22Rv1 (cell line): ENCODE measurements around the gene HOXC10.

Experiments
- ZFX ChIP-seq: fragments of 450-650 bp; IDR thresholded peaks from 2 replicates; pipeline ENCODE4 v1.6.1; 2017; ENCODE audit warnings: antibody characterized with exemption, borderline replicate concordance
- TF ChIP-seq, protein P1 (sequence below): fragments of 450-650 bp; IDR thresholded peaks from 2 replicates; pipeline ENCODE4 v1.5.1; 2017; ENCODE audit warnings: mild to moderate bottlenecking

DNA sequence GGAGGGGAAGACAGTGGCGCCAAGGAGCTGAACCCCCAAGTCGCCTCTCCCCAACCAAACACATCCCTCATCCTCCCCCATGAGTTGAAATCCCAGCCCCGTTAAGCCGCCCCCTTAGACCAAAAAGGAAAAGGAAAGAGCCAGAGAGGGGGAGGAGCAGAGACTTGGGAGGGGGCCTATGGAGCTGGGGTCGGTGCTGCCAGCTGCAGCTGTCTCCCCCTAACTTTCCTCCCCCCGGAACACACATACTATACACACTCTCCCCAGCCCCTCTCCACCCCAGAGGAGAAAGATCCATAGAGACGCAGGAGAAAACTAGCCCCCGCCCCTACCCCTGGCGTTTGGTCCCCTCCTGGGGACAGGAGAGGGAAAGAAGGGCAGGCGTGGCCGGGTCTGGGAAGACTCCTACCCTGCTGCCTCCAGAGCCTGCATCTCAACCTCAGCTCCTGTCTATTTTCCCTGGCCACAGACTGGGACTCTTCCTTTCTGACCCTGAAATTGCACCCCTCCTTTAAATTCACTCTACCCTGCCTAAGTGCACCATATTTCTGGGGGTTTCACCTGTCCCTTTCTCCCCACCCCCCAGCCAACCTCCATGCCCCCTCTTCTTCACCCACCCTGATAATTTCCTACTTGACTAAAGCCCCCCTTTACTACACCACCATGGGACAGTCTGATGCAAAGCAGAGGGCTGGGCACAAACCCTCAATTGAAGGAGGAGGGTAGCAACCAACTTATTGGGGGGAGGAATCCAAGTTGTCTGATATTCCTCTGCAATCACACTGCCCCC is 13.4 kb downstream of the HOXC10 start:
- TF ChIP-seq, protein P1, sequence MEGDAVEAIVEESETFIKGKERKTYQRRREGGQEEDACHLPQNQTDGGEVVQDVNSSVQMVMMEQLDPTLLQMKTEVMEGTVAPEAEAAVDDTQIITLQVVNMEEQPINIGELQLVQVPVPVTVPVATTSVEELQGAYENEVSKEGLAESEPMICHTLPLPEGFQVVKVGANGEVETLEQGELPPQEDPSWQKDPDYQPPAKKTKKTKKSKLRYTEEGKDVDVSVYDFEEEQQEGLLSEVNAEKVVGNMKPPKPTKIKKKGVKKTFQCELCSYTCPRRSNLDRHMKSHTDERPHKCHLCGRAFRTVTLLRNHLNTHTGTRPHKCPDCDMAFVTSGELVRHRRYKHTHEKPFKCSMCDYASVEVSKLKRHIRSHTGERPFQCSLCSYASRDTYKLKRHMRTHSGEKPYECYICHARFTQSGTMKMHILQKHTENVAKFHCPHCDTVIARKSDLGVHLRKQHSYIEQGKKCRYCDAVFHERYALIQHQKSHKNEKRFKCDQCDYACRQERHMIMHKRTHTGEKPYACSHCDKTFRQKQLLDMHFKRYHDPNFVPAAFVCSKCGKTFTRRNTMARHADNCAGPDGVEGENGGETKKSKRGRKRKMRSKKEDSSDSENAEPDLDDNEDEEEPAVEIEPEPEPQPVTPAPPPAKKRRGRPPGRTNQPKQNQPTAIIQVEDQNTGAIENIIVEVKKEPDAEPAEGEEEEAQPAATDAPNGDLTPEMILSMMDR, result no peak
- no peak for TF ChIP-seq ZFX
